IPS-15b (cell line): ENCODE results near the gene TRAFD1.

Experiments used
- H3K27me3 ChIP-seq: one replicate; pipeline ENCODE4 v1.6.1; 2013; ENCODE audit warnings: low read length; ENCODE audit not compliant: control insufficient read depth, insufficient read depth
- H3K36me3 ChIP-seq: one replicate; pipeline ENCODE4 v1.6.1; 2013; ENCODE audit warnings: low read length; ENCODE audit not compliant: control insufficient read depth, insufficient read depth
- H3K4me1 ChIP-seq: one replicate; pipeline ENCODE4 v1.6.1; 2013; ENCODE audit warnings: mild to moderate bottlenecking, low read length; ENCODE audit not compliant: control insufficient read depth, insufficient read depth
- H3K4me3 ChIP-seq: one replicate; pipeline ENCODE4 v1.5.1; 2013; ENCODE audit warnings: low read depth, low read length
- H3K9ac ChIP-seq: one replicate; pipeline ENCODE4 v1.6.1; 2013; ENCODE audit warnings: low read depth, mild to moderate bottlenecking, low read length
- H3K9me3 ChIP-seq: one replicate; pipeline ENCODE4 v1.6.1; 2013; ENCODE audit warnings: mild to moderate bottlenecking, low read length; ENCODE audit not compliant: control insufficient read depth, insufficient read depth

TRAFD1 gene

GRCh38 chr12:112163471-112163991 lies 38.2 kb downstream of the TRAFD1 start:
- no peak overlapping the region for H3K9ac ChIP-seq
- no peaks in the 10 kb centered on the region for H3K4me1 ChIP-seq
- H3K27me3 ChIP-seq: no peaks in the 10 kb centered on the region
- H3K9me3 ChIP-seq: no peaks in the 10 kb centered on the region
- peaks cover 31% of the 10 kb centered on the region for H3K36me3 ChIP-seq
- H3K4me3 ChIP-seq: no peak overlapping the region

- Histone ChIP-seq H3K4me3 (no peak overlapping the region), H3K36me3 (peaks cover 31% of the 10 kb centered on the region), H3K4me1 (no peaks in the 10 kb centered on the region), H3K9ac (no peak overlapping the region), H3K27me3 (no peaks in the 10 kb centered on the region), H3K9me3 (no peaks in the 10 kb centered on the region)
Observed at GRCh38 chr12:112164011-112164660, 38.8 kb downstream of the TRAFD1 start.

GRCh38 chr12:112165624-112166023 lies 40.3 kb downstream of the TRAFD1 start:
- H3K9me3 ChIP-seq: no peaks in the 10 kb centered on the region
- no peaks in the 10 kb centered on the region for H3K4me1 ChIP-seq

GRCh38 chr12:112166051-112167015 lies 41.0 kb downstream of the TRAFD1 start:
- H3K27me3 ChIP-seq: no peaks in the 10 kb centered on the region
- peaks cover 22% of the 10 kb centered on the region for H3K36me3 ChIP-seq
- H3K4me3 ChIP-seq: no peak overlapping the region
- H3K9ac ChIP-seq: no peak overlapping the region
- no peaks in the 10 kb centered on the region for H3K4me1 ChIP-seq
- no peaks in the 10 kb centered on the region for H3K9me3 ChIP-seq

More at GRCh38 chr12:112165624-112166023, 40.3 kb downstream of the TRAFD1 start:
- no peak overlapping the region for H3K9ac ChIP-seq
- no peaks in the 10 kb centered on the region for H3K27me3 ChIP-seq
- no peak overlapping the region for H3K4me3 ChIP-seq
- H3K36me3 ChIP-seq: peaks cover 23% of the 10 kb centered on the region

GRCh38 chr12:112167031-112167461 lies 41.7 kb downstream of the TRAFD1 start:
- H3K9me3 ChIP-seq: no peaks in the 10 kb centered on the region
- no peaks in the 10 kb centered on the region for H3K27me3 ChIP-seq
- H3K4me3 ChIP-seq: no peak overlapping the region
- H3K9ac ChIP-seq: no peak overlapping the region
- peaks cover 20% of the 10 kb centered on the region for H3K36me3 ChIP-seq
- no peaks in the 10 kb centered on the region for H3K4me1 ChIP-seq

GRCh38 chr12:112167718-112168525 lies 42.6 kb downstream of the TRAFD1 start:
- Histone ChIP-seq H3K4me1 (no peaks in the 10 kb centered on the region), H3K9ac (no peak overlapping the region), H3K36me3 (peaks cover 20% of the 10 kb centered on the region), H3K9me3 (no peaks in the 10 kb centered on the region), H3K4me3 (no peak overlapping the region), H3K27me3 (no peaks in the 10 kb centered on the region)

GRCh38 chr12:112168561-112168971 lies 43.2 kb downstream of the TRAFD1 start:
- peaks cover 16% of the 10 kb centered on the region for H3K36me3 ChIP-seq
- no peaks in the 10 kb centered on the region for H3K9me3 ChIP-seq
- no peaks in the 10 kb centered on the region for H3K4me1 ChIP-seq
- H3K27me3 ChIP-seq: no peaks in the 10 kb centered on the region
- no peak overlapping the region for H3K9ac ChIP-seq
- no peak overlapping the region for H3K4me3 ChIP-seq

GRCh38 chr12:112169161-112169872 lies 44.0 kb downstream of the TRAFD1 start:
- no peak overlapping the region for H3K4me3 ChIP-seq
- no peaks in the 10 kb centered on the region for H3K9me3 ChIP-seq
- no peaks in the 10 kb centered on the region for H3K27me3 ChIP-seq
- H3K4me1 ChIP-seq: no peaks in the 10 kb centered on the region
- no peak overlapping the region for H3K9ac ChIP-seq
- peaks cover 18% of the 10 kb centered on the region for H3K36me3 ChIP-seq

GRCh38 chr12:112169966-112170365 lies 44.6 kb downstream of the TRAFD1 start:
- Histone ChIP-seq H3K9ac (no peak overlapping the region), H3K27me3 (no peaks in the 10 kb centered on the region), H3K4me1 (no peaks in the 10 kb centered on the region), H3K36me3 (peaks cover 18% of the 10 kb centered on the region), H3K4me3 (no peak overlapping the region), H3K9me3 (no peaks in the 10 kb centered on the region)

- no peaks in the 10 kb centered on the region for H3K27me3 ChIP-seq
- H3K9ac ChIP-seq: no peak overlapping the region
- H3K9me3 ChIP-seq: no peaks in the 10 kb centered on the region
- no peak overlapping the region for H3K4me3 ChIP-seq
- H3K36me3 ChIP-seq: peaks cover 18% of the 10 kb centered on the region
- no peaks in the 10 kb centered on the region for H3K4me1 ChIP-seq
Observed at GRCh38 chr12:112170376-112170775, 45.0 kb downstream of the TRAFD1 start.
